Measurements from ENCODE around the gene CAMKK1. TPM values are rescaled to one million over a fixed set of nuclear protein-coding genes. Genes with fewer than 3 reads are reported as not detected.
A peak's percentile ranks its signal among the peaks of the same experiment; 100 is the strongest.

The CAMKK1 gene
- total RNA-seq, 1 donor from 2014 or later, result 4.1 TPM

GRCh38 chr17:3897731-3898130 is 4.9 kb upstream of the CAMKK1 start:
- peaks cover 6% of the 10 kb centered on the region for H3K36me3 Mint-ChIP-seq (ENCODE audit: low read depth, unreplicated experiment)
- no peak for DNase-seq (ENCODE audit: low spot score)
- no peak overlapping the region for H3K27ac Mint-ChIP-seq (ENCODE audit: unreplicated experiment)
- H3K27me3 Mint-ChIP-seq (ENCODE audit: unreplicated experiment), result peaks cover 8% of the 10 kb centered on the region
- H3K9me3 Mint-ChIP-seq (ENCODE audit: unreplicated experiment), result no peaks in the 10 kb centered on the region
- peaks cover 18% of the 10 kb centered on the region for H3K4me1 Mint-ChIP-seq (ENCODE audit: unreplicated experiment)
- TF ChIP-seq, protein P1, sequence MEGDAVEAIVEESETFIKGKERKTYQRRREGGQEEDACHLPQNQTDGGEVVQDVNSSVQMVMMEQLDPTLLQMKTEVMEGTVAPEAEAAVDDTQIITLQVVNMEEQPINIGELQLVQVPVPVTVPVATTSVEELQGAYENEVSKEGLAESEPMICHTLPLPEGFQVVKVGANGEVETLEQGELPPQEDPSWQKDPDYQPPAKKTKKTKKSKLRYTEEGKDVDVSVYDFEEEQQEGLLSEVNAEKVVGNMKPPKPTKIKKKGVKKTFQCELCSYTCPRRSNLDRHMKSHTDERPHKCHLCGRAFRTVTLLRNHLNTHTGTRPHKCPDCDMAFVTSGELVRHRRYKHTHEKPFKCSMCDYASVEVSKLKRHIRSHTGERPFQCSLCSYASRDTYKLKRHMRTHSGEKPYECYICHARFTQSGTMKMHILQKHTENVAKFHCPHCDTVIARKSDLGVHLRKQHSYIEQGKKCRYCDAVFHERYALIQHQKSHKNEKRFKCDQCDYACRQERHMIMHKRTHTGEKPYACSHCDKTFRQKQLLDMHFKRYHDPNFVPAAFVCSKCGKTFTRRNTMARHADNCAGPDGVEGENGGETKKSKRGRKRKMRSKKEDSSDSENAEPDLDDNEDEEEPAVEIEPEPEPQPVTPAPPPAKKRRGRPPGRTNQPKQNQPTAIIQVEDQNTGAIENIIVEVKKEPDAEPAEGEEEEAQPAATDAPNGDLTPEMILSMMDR (IDR thresholded peaks at IDR 0.05; ENCODE audit: unreplicated experiment), result no peak
- H3K4me3 Mint-ChIP-seq (ENCODE audit: unreplicated experiment), result no peak overlapping the region

GRCh38 chr17:3896968-3897235 is 4.0 kb upstream of the CAMKK1 start:
- no peak overlapping the region for H3K27ac Mint-ChIP-seq (ENCODE audit: unreplicated experiment)
- peaks cover 18% of the 10 kb centered on the region for H3K4me1 Mint-ChIP-seq (ENCODE audit: unreplicated experiment)
- TF ChIP-seq, protein P1 (IDR thresholded peaks at IDR 0.05; ENCODE audit: unreplicated experiment), result no peak
- peaks cover 8% of the 10 kb centered on the region for H3K27me3 Mint-ChIP-seq (ENCODE audit: unreplicated experiment)
- H3K36me3 Mint-ChIP-seq (ENCODE audit: low read depth, unreplicated experiment), result peaks cover 6% of the 10 kb centered on the region
- no peaks in the 10 kb centered on the region for H3K9me3 Mint-ChIP-seq (ENCODE audit: unreplicated experiment)
- no peak overlapping the region for H3K4me3 Mint-ChIP-seq (ENCODE audit: unreplicated experiment)
- no peak for DNase-seq (ENCODE audit: low spot score)

DNA sequence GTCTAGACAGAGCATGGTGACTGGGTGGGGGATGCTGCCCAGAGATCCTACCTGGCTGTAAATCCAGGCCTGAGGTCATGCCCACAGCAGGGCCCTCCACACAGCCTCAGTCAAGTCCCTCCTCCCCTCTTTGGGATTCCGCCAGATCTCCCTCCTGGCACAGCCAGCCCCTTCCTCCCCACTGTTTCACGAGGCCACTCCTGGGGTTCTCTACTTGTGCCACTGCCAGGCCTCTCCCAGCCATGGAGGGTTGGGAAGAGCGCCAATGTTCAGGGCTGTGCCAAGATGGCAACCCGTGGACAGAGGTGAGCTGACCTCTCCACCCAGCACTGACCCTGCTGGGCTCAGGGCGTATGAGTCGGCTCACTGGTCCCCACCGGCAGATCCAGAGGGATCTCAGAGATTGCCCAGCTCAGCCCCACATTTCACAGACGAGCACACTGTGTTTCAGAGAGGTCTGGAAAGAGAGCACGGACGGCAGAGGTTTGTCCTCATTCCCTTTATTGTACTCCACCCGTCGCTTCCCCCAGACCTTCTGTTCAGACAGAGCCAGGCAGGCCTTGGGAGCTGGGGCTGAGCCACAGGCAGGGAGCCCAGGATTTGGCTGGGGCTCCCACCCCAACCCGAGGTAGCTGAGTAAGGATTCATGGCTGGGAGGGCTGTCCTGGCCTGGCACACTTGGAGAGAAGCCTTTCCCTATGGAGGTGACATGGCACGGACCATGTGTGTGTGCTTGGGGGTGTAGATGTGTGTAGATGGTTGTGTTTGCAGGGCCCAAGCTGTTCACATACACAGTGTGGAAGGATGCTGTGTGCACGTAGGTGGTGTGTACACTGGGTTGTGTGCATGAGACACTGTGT is 3.5 kb upstream of the CAMKK1 start:
- H3K27ac Mint-ChIP-seq (ENCODE audit: unreplicated experiment), result no peak overlapping the region
- no peak overlapping the region for H3K4me3 Mint-ChIP-seq (ENCODE audit: unreplicated experiment)
- TF ChIP-seq, protein P1 (IDR thresholded peaks at IDR 0.05; ENCODE audit: unreplicated experiment), result no peak

GRCh38 chr17:3895354-3895753 is 2.5 kb upstream of the CAMKK1 start:
- Mint-ChIP-seq H3K4me1 (ENCODE audit: unreplicated experiment) (peaks cover 28% of the 10 kb centered on the region), H3K36me3 (ENCODE audit: low read depth, unreplicated experiment) (peaks cover 11% of the 10 kb centered on the region), H3K9me3 (ENCODE audit: unreplicated experiment) (no peaks in the 10 kb centered on the region), H3K27me3 (ENCODE audit: unreplicated experiment) (peaks cover 16% of the 10 kb centered on the region), H3K4me3 (ENCODE audit: unreplicated experiment) (no peak overlapping the region), H3K27ac (ENCODE audit: unreplicated experiment) (peak overlapping the region; percentile 57)
- DNase-seq (ENCODE audit: low spot score), result no peak
- TF ChIP-seq, protein P1 (IDR thresholded peaks at IDR 0.05; ENCODE audit: unreplicated experiment), result no peak

More for the DNA sequence above, 3.5 kb upstream of the CAMKK1 start:
- Mint-ChIP-seq H3K9me3 (ENCODE audit: unreplicated experiment) (no peaks in the 10 kb centered on the region), H3K36me3 (ENCODE audit: low read depth, unreplicated experiment) (peaks cover 7% of the 10 kb centered on the region), H3K4me1 (ENCODE audit: unreplicated experiment) (peaks cover 22% of the 10 kb centered on the region), H3K27me3 (ENCODE audit: unreplicated experiment) (peaks cover 12% of the 10 kb centered on the region)
- DNase-seq (ENCODE audit: low spot score), result no peak

DNA sequence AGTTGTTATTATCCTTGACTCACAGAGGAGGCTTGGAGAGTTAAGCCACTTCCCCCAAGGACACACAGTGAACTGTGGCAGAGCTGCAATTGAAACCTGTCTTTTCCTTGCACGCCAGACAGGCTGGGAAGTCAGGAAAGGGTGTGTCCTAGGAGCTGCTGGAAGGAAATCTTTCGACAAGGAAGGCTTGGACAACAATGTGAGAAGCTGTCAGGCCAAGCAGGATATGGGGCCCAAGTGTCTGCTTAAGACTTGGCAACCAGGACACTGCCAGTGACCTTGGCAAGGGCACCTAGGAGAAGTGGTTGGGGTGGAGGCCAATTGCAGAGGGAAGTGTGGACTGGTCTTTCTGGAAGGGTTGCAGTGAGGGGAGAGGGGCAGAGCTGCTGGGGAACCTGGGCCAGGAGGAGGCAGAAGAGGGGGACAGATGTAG is 2.1 kb upstream of the CAMKK1 start:
- no peak for DNase-seq (ENCODE audit: low spot score)
- Mint-ChIP-seq H3K4me1 (ENCODE audit: unreplicated experiment) (peaks cover 30% of the 10 kb centered on the region), H3K9me3 (ENCODE audit: unreplicated experiment) (no peaks in the 10 kb centered on the region), H3K27ac (ENCODE audit: unreplicated experiment) (peak overlapping the region; percentile 57), H3K4me3 (ENCODE audit: unreplicated experiment) (no peak overlapping the region), H3K27me3 (ENCODE audit: unreplicated experiment) (peaks cover 16% of the 10 kb centered on the region), H3K36me3 (ENCODE audit: low read depth, unreplicated experiment) (peaks cover 11% of the 10 kb centered on the region)
- TF ChIP-seq, protein P1 (IDR thresholded peaks at IDR 0.05; ENCODE audit: unreplicated experiment), result no peak
